ENCODE data around the gene FGD2. TPM values are rescaled to one million over a fixed set of nuclear protein-coding genes. Genes with fewer than 3 reads are reported as not detected.

The FGD2 gene
- total RNA-seq, 1 donor from 2014 or later, result 56.9 TPM

DNA sequence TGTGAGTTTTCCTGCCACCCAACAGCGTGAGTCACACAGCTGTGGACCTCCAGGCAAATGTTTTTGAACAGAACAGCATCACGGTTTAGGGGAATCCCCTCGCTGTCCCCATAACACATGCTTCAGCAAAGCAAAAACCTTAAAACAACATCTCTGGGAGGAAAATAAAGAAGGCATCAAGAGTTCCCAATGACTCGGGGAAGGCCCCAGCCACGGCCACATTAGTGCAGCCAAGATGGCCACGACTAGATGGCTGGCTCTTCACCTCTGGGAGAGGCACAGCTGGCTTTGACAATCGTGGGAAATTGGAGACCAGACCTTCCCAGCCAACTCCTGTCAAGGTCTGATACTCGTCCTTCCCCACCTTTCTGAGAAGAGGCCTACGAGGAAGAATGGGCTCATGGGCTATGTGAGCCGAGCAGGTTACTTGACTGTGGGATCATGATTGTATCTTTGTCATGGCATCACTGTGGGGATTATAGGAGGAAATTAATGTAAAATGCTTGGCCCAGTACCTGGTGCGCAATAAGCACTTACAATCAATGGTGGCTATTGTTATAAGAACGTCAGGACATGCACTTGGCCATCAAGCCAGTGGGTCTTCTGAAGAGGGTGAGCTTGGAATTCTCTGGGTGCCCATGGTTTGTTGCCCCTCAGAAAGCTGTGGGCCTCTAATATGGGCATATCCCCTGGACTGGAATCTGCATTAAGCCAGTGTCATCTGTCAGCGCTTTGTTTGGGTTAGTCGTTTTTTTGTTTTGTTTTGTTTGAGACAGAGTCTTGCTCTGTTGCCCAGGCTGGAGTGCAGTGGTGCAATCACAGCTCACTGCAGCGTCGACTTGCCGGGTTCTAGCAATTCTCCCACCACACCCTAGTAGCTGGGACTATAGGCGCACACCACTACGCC lies 43.6 kb downstream of the FGD2 start:
- TF ChIP-seq, protein P1, sequence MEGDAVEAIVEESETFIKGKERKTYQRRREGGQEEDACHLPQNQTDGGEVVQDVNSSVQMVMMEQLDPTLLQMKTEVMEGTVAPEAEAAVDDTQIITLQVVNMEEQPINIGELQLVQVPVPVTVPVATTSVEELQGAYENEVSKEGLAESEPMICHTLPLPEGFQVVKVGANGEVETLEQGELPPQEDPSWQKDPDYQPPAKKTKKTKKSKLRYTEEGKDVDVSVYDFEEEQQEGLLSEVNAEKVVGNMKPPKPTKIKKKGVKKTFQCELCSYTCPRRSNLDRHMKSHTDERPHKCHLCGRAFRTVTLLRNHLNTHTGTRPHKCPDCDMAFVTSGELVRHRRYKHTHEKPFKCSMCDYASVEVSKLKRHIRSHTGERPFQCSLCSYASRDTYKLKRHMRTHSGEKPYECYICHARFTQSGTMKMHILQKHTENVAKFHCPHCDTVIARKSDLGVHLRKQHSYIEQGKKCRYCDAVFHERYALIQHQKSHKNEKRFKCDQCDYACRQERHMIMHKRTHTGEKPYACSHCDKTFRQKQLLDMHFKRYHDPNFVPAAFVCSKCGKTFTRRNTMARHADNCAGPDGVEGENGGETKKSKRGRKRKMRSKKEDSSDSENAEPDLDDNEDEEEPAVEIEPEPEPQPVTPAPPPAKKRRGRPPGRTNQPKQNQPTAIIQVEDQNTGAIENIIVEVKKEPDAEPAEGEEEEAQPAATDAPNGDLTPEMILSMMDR (IDR thresholded peaks at IDR 0.05), result no peak
- Histone ChIP-seq H3K27me3 (no peaks in the 10 kb centered on the region), H3K9me3 (no peaks in the 10 kb centered on the region), H3K4me3 (no peak overlapping the region), H3K4me1 (peaks cover 33% of the 10 kb centered on the region), H3K27ac (peak overlapping the region; percentile 75), H3K36me3 (no peaks in the 10 kb centered on the region)
- DNase-seq (no peak), ATAC-seq (no peak)
- intact Hi-C loops (cut with DNase I), result loop anchor here (5.0 kb wide), 1 partner anchor 123 kb away; the partner anchor contains the start of gene PIM1

DNA sequence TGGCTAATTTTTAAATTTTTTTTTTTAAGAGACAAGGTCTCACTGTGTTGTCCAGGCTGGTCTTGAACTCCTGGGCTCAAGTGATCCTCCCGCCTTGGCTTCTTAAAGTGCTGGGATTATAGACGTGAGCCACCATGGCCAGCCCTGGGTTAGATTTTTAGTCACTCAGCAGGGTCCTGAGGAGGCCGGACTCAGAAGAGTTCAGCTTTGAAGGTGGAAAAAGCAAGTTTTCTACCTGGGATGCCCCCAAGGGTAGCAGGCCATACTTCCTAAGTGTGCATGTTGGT lies 44.2 kb downstream of the FGD2 start:
- no peak for ATAC-seq
- intact Hi-C loops (cut with DNase I), result loop anchor here (5.0 kb wide), 1 partner anchor 123 kb away; the partner anchor contains the start of gene PIM1
- no peaks in the 10 kb centered on the region for H3K27me3 ChIP-seq

DNA sequence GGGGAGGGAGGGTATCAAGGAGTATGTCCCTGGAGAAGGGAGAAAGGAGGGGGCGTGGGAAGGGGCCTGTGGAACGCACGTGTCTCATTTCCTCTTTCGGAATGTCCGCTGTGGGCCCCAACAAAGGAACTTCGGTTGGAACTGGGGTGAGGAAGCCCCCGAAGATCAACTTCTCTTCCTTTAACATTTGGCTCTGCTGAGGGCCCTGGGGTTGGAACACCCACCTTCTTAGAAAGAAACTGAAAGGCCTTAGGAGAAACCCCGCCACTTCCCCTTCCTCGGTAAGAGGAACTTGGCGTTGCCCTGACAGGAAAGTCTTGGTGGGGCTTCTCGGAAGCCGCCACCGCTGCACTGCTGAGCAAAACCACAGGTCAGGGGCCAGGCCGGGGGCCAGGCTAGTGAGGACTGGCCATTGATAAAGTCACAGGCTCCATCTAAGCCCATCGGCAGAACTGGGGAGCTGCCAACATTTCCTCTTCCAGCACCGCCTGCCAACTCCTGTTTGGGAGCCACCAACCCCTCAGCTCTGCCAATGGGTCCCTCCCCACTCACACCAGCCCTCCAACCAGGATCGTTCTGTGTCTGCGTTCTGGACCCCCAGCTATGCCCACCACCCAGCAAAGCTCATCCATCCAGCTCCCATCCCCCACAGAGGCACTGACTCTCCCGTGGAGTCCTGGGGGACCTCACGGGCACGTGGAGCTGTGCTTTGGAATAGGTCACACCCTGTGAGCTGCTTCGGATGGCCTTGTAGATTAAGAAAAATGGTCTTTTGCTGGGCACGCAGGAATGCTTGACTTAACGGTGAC lies 44.8 kb downstream of the FGD2 start:
- Histone ChIP-seq H3K27me3 (no peaks in the 10 kb centered on the region), H3K4me1 (peaks cover 33% of the 10 kb centered on the region), H3K36me3 (no peaks in the 10 kb centered on the region), H3K4me3 (no peak overlapping the region), H3K27ac (peak overlapping the region; percentile 75), H3K9me3 (no peaks in the 10 kb centered on the region)
- TF ChIP-seq, protein P1 (IDR thresholded peaks at IDR 0.05), result no peak
- ATAC-seq (peak; percentile 85), DNase-seq (peak; percentile 89)
- intact Hi-C loops (cut with DNase I), result no loop called here

More for the DNA sequence above, 44.2 kb downstream of the FGD2 start:
- H3K36me3 ChIP-seq, result no peaks in the 10 kb centered on the region
- no peak for DNase-seq
- peak overlapping the region; percentile 75 for H3K27ac ChIP-seq
- no peaks in the 10 kb centered on the region for H3K9me3 ChIP-seq
- no peak overlapping the region for H3K4me3 ChIP-seq
- TF ChIP-seq, protein P1 (IDR thresholded peaks at IDR 0.05), result no peak
- H3K4me1 ChIP-seq, result peaks cover 33% of the 10 kb centered on the region

DNA sequence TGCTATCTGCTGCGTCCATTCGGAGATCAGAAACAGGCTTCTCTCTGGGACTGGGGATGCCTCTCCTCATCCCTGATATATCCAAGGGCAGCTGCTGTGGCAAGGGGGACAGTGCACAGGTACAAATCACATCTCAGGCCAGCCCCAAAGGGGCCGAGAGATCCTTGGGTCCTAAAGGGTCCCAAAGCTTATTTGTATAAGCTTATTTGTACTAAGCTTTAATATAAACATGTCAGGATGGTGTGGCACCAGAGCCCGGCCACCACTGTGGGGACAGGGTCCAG lies 45.3 kb downstream of the FGD2 start:
- H3K36me3 ChIP-seq, result no peaks in the 10 kb centered on the region
- H3K9me3 ChIP-seq, result no peaks in the 10 kb centered on the region
- no peak overlapping the region for H3K4me3 ChIP-seq
- ATAC-seq (no peak), DNase-seq (no peak)
- peaks cover 33% of the 10 kb centered on the region for H3K4me1 ChIP-seq
- intact Hi-C loops (cut with DNase I), result no loop called here
- H3K27ac ChIP-seq, result peak overlapping the region; percentile 75
- no peaks in the 10 kb centered on the region for H3K27me3 ChIP-seq
- TF ChIP-seq, protein P1 (IDR thresholded peaks at IDR 0.05), result no peak

DNA sequence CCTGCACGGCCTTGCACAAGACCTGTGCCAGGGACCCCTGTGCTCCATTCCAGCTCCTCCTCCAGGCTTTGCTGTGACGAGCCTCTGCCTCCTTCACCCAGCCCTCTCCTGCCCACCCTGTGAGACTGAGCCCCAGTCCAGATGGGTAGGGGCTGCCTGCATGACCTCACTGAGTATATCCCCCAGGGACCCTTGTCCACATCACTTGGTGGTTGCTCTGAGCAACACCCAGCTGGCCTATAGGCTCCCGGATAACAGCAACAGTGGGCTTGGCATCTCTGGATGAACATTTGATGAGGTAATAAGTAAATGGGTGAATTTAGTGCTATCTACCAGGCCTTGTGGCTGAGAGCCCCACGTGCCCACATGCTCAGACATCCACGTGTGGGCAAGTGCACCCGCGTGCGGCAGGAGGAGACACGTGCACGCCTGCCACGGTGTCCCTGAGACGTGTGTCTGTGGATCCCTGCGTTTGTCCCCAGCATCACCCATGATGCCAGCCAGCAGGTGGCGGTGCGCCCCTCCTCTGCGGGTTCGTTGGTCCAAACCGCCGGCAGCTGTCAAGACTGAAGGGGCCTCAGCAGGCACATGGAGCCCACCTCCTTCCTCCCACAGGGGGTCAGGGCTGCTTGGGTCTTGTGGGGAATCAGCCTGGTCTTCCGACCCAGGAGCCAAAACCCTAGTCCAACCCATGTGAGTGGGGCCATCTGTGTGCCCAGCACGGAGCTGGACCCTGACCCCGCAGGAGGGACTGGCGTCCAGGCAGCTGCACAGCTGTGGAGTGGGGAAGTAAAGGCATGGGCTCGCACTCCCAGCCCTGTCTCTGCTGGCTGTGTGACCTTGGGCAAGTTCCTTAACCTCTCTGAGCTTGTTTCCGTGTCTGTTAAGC lies 45.9 kb downstream of the FGD2 start:
- ATAC-seq (peak; percentile 88), DNase-seq (peak; percentile 96)
- TF ChIP-seq, protein P1 (IDR thresholded peaks at IDR 0.05), result peak; percentile 89
- H3K27ac ChIP-seq, result peak overlapping the region; percentile 75
- H3K36me3 ChIP-seq, result no peaks in the 10 kb centered on the region
- H3K9me3 ChIP-seq, result no peaks in the 10 kb centered on the region
- H3K27me3 ChIP-seq, result no peaks in the 10 kb centered on the region
- no peak overlapping the region for H3K4me3 ChIP-seq
- intact Hi-C loops (cut with DNase I), result no loop called here
- H3K4me1 ChIP-seq, result peaks cover 33% of the 10 kb centered on the region

All from upper lobe of right lung (tissue), 1 donor.